Neural cell (in vitro differentiated cells): Measurements from ENCODE around the gene MAP3K14. TPM values are rescaled to one million over a fixed set of nuclear protein-coding genes. Genes with fewer than 3 reads are reported as not detected.

Experiments
- H2AFZ ChIP-seq: fragments of 200-600, 300-800 bp; sonication (generic), shearing (Covaris generic); 2 replicates; pipeline ENCODE4 v1.6.0; 2014; ENCODE audit warnings: low read depth, mild to moderate bottlenecking, antibody characterized with exemption, low read length, moderate library complexity
- H3F3A ChIP-seq: fragments of 200-600 bp; shearing (Covaris generic); 2 replicates; pipeline ENCODE4 v1.6.1; 2016; ENCODE audit warnings: mild to moderate bottlenecking, moderate library complexity, mixed read lengths, antibody characterized with exemption, low read length; ENCODE audit not compliant: insufficient read depth, poor library complexity, severe bottlenecking
- H3K27ac ChIP-seq: fragments of 200-600, 300-800 bp; sonication (generic), shearing (Covaris generic); 2 replicates; pipeline ENCODE4 v1.5.1; 2014; ENCODE audit warnings: mild to moderate bottlenecking, low read length, moderate library complexity
- H3K27me3 ChIP-seq: fragments of 300-800, 200-600 bp; sonication (generic), shearing (Covaris generic); 2 replicates; pipeline ENCODE4 v1.6.0; 2014; ENCODE audit warnings: mild to moderate bottlenecking, low read depth, low read length, moderate library complexity; ENCODE audit not compliant: insufficient read depth
- H3K36me3 ChIP-seq: fragments of 300-800, 200-600 bp; sonication (generic), shearing (Covaris generic); 2 replicates; pipeline ENCODE4 v1.5.1; 2014; ENCODE audit warnings: mild to moderate bottlenecking, antibody characterized with exemption, low read length, moderate library complexity; ENCODE audit not compliant: insufficient read depth
- H3K4me2 ChIP-seq: fragments of 300-800, 200-600 bp; sonication (generic), shearing (Covaris generic); 2 replicates; pipeline ENCODE4 v1.6.0; 2014; ENCODE audit warnings: mild to moderate bottlenecking, low read length
- H3K4me3 ChIP-seq: fragments of 300-800, 200-600 bp; sonication (generic), shearing (Covaris generic); 2 replicates; pipeline ENCODE4 v1.5.1; 2014; ENCODE audit warnings: mild to moderate bottlenecking, low read length, moderate library complexity
- H3K79me2 ChIP-seq: fragments of 200-600 bp; shearing (Covaris generic); replicated peaks from 2 replicates; pipeline ENCODE4 v1.6.0; 2014; ENCODE audit warnings: mild to moderate bottlenecking, low read length, moderate library complexity; ENCODE audit not compliant: insufficient read depth
- H3K9ac ChIP-seq: fragments of 300-800, 200-600 bp; sonication (generic), shearing (Covaris generic); 2 replicates; pipeline ENCODE4 v1.6.1; 2016; ENCODE audit warnings: mild to moderate bottlenecking, low read length, mixed read lengths
- H3K9me2 ChIP-seq: fragments of 200-600 bp; shearing (Covaris generic); 2 replicates; pipeline ENCODE4 v1.6.1; 2016; ENCODE audit warnings: mild to moderate bottlenecking, low read length, mixed read lengths; ENCODE audit not compliant: insufficient read depth
- H3K9me3 ChIP-seq: fragments of 200-600, 300-800 bp; sonication (generic), shearing (Covaris generic); 2 replicates; pipeline ENCODE4 v1.6.1; 2016; ENCODE audit warnings: mild to moderate bottlenecking, mixed run types, low read length, moderate library complexity, mixed read lengths
- H4K20me1 ChIP-seq: fragments of 200-600 bp; shearing (Covaris generic); 2 replicates; pipeline ENCODE4 v1.6.1; 2016; ENCODE audit warnings: mild to moderate bottlenecking, mixed run types; ENCODE audit not compliant: insufficient read depth
- CTCF ChIP-seq: fragments of 450-650 bp; IDR thresholded peaks from 2 replicates; pipeline ENCODE4 v1.5.1; 2014; ENCODE audit warnings: antibody characterized with exemption, mild to moderate bottlenecking, moderate library complexity; ENCODE audit not compliant: poor library complexity, severe bottlenecking
- EP300 ChIP-seq: fragments of 450-650 bp; conservative IDR thresholded peaks from 2 replicates; pipeline ENCODE4 v1.6.1; 2014; ENCODE audit warnings: antibody characterized with exemption, mild to moderate bottlenecking, moderate library complexity; ENCODE audit not compliant: poor library complexity, severe bottlenecking
- EZH2 ChIP-seq: fragments of 200-600, 300-800 bp; shearing (Covaris generic), sonication (generic); IDR thresholded peaks from 2 replicates; pipeline ENCODE4 v1.6.1; 2014; ENCODE audit warnings: antibody characterized with exemption, low read length, borderline replicate concordance, mild to moderate bottlenecking; ENCODE audit not compliant: insufficient read depth, poor library complexity, severe bottlenecking
- MXI1 ChIP-seq: fragments of 450-650 bp; conservative IDR thresholded peaks from 2 replicates; pipeline ENCODE4 v1.6.1; 2014; ENCODE audit warnings: antibody characterized with exemption, mild to moderate bottlenecking; ENCODE audit not compliant: poor library complexity, severe bottlenecking
- POLR2AphosphoS5 ChIP-seq: IDR thresholded peaks from 2 replicates; pipeline ENCODE4 v1.6.1; 2012
- RAD21 ChIP-seq: fragments of 450-650 bp; conservative IDR thresholded peaks from 2 replicates; pipeline ENCODE4 v1.6.1; 2014; ENCODE audit warnings: antibody characterized with exemption, mild to moderate bottlenecking, moderate library complexity
- SMC3 ChIP-seq: fragments of 450-650 bp; conservative IDR thresholded peaks from 2 replicates; pipeline ENCODE4 v1.6.1; 2014; ENCODE audit warnings: antibody characterized with exemption, mild to moderate bottlenecking, moderate library complexity; ENCODE audit not compliant: poor library complexity
- TAF1 ChIP-seq: IDR thresholded peaks from 2 replicates; pipeline ENCODE4 v1.6.1; 2012; ENCODE audit warnings: low read depth
- polyA plus RNA-seq: library from polyadenylated mRNA; depleted of rRNA; stranded (reverse); fragments of >200 nt; gene quantifications from 2 replicates; pipeline ENCODE4 v1.2.3, GENCODE V29; 2014
- TF ChIP-seq, protein P1 (sequence below): IDR thresholded peaks from 2 replicates; pipeline ENCODE4 v1.6.1; 2012; ENCODE audit warnings: borderline replicate concordance

The MAP3K14 gene
- polyA plus RNA-seq, 1 donor from 2014 or later = 6.7 TPM

DNA sequence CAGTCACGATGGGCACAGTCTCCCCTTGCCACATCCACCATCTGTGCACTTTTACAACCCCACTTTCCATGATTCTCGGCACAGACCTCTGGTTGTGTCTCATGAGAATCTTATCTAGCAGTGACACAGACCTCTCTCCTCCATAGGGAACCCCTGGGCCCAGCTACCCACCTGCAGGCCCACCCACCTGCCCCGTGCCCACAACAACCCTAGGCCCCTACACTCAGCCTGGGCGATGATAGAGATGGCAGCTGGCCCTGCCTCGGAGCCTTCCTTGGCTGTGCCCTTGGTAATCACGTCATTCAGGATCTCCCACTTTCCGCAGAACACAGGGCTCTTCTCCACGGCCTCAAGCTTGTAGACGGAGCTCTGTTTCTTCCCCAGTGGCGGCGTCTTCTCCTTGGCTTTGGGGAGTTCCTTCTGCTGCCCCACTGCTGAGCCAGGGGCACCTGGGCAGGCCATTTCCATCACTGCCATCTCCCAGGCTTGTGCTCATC lies 26.5 kb downstream of the MAP3K14 start:
- TF ChIP-seq TAF1 = no peak
- TF ChIP-seq CTCF = no peak
- TF ChIP-seq, protein P1, sequence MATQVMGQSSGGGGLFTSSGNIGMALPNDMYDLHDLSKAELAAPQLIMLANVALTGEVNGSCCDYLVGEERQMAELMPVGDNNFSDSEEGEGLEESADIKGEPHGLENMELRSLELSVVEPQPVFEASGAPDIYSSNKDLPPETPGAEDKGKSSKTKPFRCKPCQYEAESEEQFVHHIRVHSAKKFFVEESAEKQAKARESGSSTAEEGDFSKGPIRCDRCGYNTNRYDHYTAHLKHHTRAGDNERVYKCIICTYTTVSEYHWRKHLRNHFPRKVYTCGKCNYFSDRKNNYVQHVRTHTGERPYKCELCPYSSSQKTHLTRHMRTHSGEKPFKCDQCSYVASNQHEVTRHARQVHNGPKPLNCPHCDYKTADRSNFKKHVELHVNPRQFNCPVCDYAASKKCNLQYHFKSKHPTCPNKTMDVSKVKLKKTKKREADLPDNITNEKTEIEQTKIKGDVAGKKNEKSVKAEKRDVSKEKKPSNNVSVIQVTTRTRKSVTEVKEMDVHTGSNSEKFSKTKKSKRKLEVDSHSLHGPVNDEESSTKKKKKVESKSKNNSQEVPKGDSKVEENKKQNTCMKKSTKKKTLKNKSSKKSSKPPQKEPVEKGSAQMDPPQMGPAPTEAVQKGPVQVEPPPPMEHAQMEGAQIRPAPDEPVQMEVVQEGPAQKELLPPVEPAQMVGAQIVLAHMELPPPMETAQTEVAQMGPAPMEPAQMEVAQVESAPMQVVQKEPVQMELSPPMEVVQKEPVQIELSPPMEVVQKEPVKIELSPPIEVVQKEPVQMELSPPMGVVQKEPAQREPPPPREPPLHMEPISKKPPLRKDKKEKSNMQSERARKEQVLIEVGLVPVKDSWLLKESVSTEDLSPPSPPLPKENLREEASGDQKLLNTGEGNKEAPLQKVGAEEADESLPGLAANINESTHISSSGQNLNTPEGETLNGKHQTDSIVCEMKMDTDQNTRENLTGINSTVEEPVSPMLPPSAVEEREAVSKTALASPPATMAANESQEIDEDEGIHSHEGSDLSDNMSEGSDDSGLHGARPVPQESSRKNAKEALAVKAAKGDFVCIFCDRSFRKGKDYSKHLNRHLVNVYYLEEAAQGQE = no peak
- no peak for TF ChIP-seq EP300
- TF ChIP-seq SMC3 = no peak
- TF ChIP-seq RAD21 = no peak
- TF ChIP-seq POLR2AphosphoS5 = no peak
- TF ChIP-seq EZH2 = no peak
- no peak for TF ChIP-seq MXI1
- Histone ChIP-seq H2AFZ (no peak overlapping the region), H3K27ac (no peak overlapping the region), H3F3A (no peaks in the 10 kb centered on the region), H4K20me1 (no peaks in the 10 kb centered on the region), H3K79me2 (no peaks in the 10 kb centered on the region), H3K9me2 (no peaks in the 10 kb centered on the region), H3K36me3 (no peaks in the 10 kb centered on the region), H3K4me3 (no peak overlapping the region), H3K4me2 (no peak overlapping the region), H3K9me3 (no peaks in the 10 kb centered on the region), H3K27me3 (no peaks in the 10 kb centered on the region), H3K9ac (no peak overlapping the region)

DNA sequence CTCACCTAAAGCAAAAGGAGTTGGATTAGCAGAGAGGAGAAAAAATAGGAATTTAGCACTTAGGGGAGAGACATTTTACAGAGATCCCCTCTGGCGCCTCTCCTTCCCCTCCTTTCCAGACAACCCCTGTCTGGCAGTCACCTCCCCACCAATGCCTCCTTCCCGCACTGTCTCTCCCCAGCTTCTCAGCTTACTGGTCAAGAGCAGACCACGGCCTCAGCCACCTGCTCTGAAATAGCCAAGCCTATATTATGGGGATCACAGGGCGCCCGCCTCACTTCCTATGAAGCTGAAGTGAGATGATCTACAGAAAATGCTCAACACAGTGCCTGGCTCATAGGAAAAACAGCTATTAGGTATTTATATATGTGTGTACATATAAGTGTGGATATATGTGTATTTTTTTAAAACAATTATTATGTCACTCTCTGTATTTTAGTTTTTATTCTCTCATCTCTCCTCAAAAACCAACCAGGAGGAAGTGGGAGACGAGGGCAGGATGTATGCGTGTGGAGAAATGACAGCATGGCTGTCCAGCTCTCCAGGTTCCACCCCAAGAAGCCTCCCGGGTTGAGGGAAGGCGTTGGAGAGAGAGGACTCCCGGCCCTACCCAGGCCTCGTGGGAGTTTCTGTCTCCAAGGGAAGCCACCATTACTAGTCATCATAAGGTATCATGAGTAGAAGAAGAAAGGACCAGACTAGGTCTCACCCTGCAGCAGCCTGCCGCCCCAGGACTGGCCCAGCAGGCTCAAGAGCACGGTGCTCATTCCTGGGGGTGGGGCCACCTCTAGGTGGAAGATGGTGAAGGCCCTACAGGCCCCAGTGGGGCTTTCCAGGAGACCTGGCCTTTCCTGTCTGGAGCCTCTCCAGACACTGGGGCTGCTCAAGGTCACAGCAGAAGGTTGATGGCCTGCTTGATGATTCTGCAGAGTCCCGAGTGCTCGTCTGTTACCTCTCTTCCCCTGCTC lies 27.2 kb downstream of the MAP3K14 start:
- Histone ChIP-seq H3K79me2 (no peaks in the 10 kb centered on the region), H3F3A (no peaks in the 10 kb centered on the region), H3K27ac (no peak overlapping the region), H3K27me3 (no peaks in the 10 kb centered on the region), H3K9me3 (no peaks in the 10 kb centered on the region), H2AFZ (no peak overlapping the region), H3K9me2 (no peaks in the 10 kb centered on the region), H3K4me3 (no peak overlapping the region), H3K4me2 (no peak overlapping the region), H3K36me3 (no peaks in the 10 kb centered on the region), H4K20me1 (no peaks in the 10 kb centered on the region), H3K9ac (no peak overlapping the region)
- TF ChIP-seq POLR2AphosphoS5 (no peak), TAF1 (no peak), EZH2 (no peak), SMC3 (no peak)
- TF ChIP-seq, protein P1 = no peak
